ENCODE measurements around the gene EPS15.

The EPS15 gene

GRCh38 chr1:51347398-51348146 lies 171.5 kb downstream of the EPS15 start:
- DNase-seq (ENCODE audit: low read depth): no peak
- in situ Hi-C loops (cut with HindIII; ENCODE audit: low sequenced_read_pairs): no loop called here
- TF ChIP-seq, protein P1, sequence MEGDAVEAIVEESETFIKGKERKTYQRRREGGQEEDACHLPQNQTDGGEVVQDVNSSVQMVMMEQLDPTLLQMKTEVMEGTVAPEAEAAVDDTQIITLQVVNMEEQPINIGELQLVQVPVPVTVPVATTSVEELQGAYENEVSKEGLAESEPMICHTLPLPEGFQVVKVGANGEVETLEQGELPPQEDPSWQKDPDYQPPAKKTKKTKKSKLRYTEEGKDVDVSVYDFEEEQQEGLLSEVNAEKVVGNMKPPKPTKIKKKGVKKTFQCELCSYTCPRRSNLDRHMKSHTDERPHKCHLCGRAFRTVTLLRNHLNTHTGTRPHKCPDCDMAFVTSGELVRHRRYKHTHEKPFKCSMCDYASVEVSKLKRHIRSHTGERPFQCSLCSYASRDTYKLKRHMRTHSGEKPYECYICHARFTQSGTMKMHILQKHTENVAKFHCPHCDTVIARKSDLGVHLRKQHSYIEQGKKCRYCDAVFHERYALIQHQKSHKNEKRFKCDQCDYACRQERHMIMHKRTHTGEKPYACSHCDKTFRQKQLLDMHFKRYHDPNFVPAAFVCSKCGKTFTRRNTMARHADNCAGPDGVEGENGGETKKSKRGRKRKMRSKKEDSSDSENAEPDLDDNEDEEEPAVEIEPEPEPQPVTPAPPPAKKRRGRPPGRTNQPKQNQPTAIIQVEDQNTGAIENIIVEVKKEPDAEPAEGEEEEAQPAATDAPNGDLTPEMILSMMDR (IDR thresholded peaks at IDR 0.05; ENCODE audit: low read depth, low read length, missing control alignments): no peak
- H3K4me3 ChIP-seq (ENCODE audit: low read depth, low read length): no peak overlapping the region

DNA sequence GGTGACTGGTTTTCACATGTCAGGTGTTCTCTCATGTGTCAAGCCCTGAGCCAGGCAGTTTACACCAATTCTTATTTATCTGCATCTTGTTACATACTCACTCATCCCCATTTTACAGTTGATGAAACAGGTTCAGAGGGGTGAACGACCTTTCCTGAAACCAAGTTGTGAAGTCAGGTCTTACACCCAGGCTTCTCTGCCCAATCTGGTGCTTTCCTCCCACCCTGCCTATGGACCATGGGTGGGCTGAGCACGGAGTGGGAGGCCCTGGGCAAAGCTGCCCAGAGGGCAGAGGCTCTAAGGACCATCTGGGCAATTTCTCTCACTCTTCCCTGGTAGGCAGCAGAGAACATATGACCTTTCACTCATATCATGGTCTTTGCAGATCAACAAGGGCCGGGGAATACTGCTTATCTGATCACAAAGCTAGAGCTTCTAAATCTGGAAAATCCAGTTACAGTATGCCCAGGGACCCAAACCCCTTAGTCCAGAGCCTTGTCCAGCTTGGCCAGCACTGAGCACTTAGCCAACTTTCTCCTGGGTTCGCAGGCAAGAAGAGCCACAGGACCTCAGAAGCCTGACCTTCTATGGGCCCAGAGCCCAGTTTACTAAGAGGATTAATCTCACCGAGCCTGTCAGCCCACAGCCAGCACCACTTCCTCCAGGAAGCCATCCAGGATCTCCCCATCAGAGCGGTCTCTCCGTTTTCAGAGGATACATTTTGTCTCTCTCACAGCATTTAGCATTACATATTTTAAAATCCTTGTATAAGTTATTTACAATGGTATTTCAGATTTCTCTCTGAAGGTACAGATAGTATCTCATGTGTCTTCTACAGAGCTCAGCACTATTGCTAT lies 172.8 kb downstream of the EPS15 start:
- in situ Hi-C loops (cut with HindIII; ENCODE audit: low sequenced_read_pairs): no loop called here
- no peak for DNase-seq (ENCODE audit: low read depth)
- no peak overlapping the region for H3K4me3 ChIP-seq (ENCODE audit: low read depth, low read length)
- TF ChIP-seq, protein P1 (IDR thresholded peaks at IDR 0.05; ENCODE audit: low read depth, low read length, missing control alignments): no peak

DNA sequence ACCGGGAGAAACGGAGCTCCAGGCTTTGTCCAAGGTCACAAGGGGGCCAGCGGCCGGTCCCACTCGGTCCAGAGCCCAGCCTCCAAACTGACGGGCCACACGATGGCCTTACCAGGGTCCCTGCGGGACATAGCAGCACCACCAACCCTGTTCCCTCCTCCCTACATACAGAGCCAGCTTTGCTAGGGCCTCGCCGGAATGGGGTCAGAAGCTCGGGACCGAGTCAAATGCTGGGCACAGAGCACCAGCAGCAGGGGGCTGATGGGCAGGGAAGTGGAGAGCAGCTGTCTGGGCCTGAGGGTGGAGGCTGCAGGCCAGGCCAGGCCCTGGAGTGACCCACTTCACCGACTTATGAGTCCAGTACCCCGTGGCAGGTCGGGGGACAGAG lies 173.8 kb downstream of the EPS15 start:
- no peak overlapping the region for H3K4me3 ChIP-seq (ENCODE audit: low read depth, low read length)
- DNase-seq (ENCODE audit: low read depth): no peak
- TF ChIP-seq, protein P1 (IDR thresholded peaks at IDR 0.05; ENCODE audit: low read depth, low read length, missing control alignments): no peak
- in situ Hi-C loops (cut with HindIII; ENCODE audit: low sequenced_read_pairs): no loop called here

GRCh38 chr1:51344602-51345299 lies 174.3 kb downstream of the EPS15 start:
- TF ChIP-seq, protein P1 (IDR thresholded peaks at IDR 0.05; ENCODE audit: low read depth, low read length, missing control alignments): no peak
- peak overlapping the region; percentile 20 for H3K4me3 ChIP-seq (ENCODE audit: low read depth, low read length)
- DNase-seq (ENCODE audit: low read depth): no peak
- in situ Hi-C loops (cut with HindIII; ENCODE audit: low sequenced_read_pairs): no loop called here

GRCh38 chr1:51344276-51344601 lies 174.8 kb downstream of the EPS15 start:
- in situ Hi-C loops (cut with HindIII; ENCODE audit: low sequenced_read_pairs): no loop called here
- no peak overlapping the region for H3K4me3 ChIP-seq (ENCODE audit: low read depth, low read length)
- DNase-seq (ENCODE audit: low read depth): no peak
- TF ChIP-seq, protein P1 (IDR thresholded peaks at IDR 0.05; ENCODE audit: low read depth, low read length, missing control alignments): no peak

DNA sequence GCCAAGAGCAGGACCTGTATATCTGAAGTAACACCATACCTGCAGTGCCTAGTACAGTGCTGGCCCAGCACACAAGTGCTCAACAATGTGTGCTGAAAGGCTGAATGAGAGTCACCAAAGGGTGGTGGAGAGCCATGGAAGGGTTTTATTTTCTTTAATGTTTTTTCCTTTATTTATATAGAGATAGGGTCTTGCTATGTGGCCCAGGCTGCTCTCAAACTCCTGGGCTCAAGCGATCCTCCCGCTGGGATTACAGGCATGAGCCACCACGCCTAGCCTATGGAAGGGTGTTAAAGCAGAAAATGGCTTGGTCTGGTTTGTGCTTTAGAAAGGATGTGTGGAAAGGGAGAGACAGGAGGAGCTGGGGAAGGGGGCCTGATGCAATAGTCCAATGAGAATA lies 175.4 kb downstream of the EPS15 start:
- TF ChIP-seq, protein P1 (IDR thresholded peaks at IDR 0.05; ENCODE audit: low read depth, low read length, missing control alignments): no peak
- in situ Hi-C loops (cut with HindIII; ENCODE audit: low sequenced_read_pairs): no loop called here
- H3K4me3 ChIP-seq (ENCODE audit: low read depth, low read length): no peak overlapping the region
- no peak for DNase-seq (ENCODE audit: low read depth)
